NCI-H2196 (cell line): Measurements from ENCODE around the gene TMED4.
A peak's percentile ranks its signal among the peaks of the same experiment; 100 is the strongest.

Source experiments
- DNase-seq: peaks from one replicate; lab custom pipeline; 2025; ENCODE audit not compliant: unreplicated experiment; lab: John Stamatoyannopoulos, UW

TMED4 gene

GRCh38 chr7:44581879-44582603 lies at the start of gene TMED4:
TSS of gene TMED4 (minus strand) at chr7:44582231. CDS start at chr7:44582206, 25 bp downstream.
- DNase-seq: peak; percentile 99

GRCh38 chr7:44631458-44632115 lies 49.6 kb upstream of the TMED4 start:
- DNase-seq: no peak

GRCh38 chr7:44630792-44631457 lies 48.9 kb upstream of the TMED4 start:
- no peak for DNase-seq

DNA sequence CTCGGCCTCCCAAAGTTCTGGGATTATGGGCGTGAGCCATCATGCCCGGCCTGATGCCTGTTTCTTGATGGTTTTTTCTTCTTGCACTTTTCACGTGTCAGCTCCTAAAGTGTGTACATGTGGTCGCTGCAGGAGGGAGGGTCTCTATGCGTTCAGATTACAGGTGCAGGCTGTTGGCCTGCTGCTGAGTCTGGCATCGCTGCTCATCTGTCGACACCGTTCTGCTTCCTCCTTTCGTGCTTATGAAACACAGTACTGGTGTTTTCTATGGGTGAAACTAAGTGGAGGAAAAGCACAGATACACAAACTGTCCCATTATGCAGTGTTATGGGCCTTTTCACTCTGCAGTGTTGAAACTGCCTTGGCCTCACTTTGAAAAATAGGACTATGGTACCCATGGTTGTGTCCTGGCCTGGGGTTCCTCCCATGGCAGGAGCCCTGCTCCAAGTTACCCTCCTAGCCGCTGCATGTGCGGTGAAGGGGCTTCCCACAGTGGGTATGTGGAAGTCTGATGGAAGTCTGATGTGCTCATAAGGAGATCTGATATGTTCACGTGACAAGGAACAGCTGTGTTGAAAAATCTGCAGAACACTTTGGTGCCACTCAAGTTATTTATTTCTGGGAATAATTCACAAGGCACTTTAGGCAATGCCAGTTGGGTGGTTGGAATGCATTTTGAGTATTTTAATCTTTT lies 47.9 kb upstream of the TMED4 start:
- DNase-seq: no peak

DNA sequence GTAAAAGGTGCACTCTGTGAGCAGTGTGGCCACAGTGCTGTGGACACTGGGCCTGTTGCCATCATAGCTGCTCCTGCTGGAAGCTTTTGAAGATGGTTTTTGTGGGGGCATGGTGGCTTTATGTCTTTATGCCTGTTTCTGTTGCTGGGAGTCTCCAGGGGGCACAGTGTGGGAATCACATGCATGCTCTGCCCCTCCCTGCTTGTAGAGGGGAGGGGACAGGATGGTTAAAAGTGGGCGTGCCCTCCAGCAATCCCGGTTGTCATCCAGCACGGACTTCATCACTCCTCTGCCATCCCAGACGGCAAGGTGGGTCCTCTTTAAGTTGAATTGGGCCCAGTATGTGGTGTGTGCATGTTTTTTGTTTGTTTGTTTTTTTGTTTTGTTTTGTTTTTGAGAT lies 44.6 kb upstream of the TMED4 start:
- no peak for DNase-seq

DNA sequence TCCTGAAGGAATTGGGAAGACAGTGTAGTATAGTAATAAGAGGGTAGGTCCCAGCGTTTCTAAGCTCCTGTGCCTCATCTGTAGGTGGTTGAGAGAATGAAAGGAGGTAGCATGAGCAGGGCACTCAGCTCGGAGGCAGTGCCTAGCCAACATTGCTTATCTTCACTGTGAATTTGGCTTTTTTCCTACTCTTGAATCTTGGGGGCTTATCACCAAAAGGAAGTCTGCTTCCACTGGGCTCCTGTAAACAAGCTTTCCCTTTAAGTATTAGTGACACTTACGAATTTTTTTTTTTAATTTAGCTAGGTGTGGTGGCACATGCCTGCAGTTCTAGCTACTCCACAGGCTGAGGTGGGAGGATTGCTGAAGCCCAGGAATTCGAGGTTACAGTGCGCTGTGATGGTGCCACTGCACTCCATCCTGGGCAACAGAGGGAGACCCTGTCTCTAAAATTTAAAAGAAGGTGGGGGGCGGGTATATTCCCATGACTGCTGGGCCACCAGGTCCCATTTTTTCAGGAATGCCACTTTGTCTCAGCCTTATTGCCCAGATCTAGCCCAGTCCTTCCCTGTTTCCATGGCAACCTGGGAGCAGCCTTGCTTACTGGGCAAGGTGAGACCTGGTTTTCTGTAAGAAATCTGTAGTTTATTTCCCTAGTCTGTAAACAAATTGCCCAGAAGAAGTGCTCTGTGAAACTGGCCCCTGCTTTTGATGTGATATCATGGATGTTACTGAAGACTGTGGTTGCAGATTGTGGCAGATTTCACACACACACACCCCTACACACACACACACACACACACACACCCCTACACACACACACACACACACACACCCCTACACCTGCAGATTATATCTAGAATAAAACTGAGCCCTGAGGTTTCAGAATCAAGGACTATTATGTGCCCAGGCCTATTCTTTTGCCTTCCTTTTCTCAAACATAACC lies 43.8 kb upstream of the TMED4 start:
- DNase-seq: peak; percentile 18

DNA sequence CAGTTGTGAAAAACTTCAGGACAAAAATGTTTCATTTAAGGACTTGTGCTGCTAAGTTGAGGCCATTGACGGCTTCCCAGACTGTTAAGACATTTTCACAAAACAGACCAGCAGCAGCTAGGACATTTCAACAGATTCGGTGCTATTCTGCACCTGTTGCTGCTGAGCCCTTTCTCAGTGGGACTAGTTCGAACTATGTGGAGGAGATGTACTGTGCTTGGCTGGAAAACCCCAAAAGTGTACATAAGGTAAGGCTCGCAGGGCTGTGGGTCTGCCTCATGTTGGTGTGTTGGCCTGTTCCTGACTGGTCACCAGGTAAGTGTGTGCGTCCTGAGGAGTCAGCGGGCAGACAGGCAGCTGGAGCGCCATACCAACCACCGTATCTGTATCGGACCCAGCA lies 42.3 kb upstream of the TMED4 start:
- DNase-seq: no peak

GRCh38 chr7:44622342-44623151 lies 40.5 kb upstream of the TMED4 start:
- DNase-seq: no peak

- no peak for DNase-seq
These were observed 39.7 kb upstream of the TMED4 start for GRCh38 chr7:44621750-44622103.

GRCh38 chr7:44621034-44621749 lies 39.2 kb upstream of the TMED4 start:
- DNase-seq: no peak

- peak; percentile 27 for DNase-seq
These were observed 36.7 kb upstream of the TMED4 start for GRCh38 chr7:44618753-44619152.

- no peak for DNase-seq
These were observed 36.0 kb upstream of the TMED4 start for GRCh38 chr7:44618045-44618444.

DNA sequence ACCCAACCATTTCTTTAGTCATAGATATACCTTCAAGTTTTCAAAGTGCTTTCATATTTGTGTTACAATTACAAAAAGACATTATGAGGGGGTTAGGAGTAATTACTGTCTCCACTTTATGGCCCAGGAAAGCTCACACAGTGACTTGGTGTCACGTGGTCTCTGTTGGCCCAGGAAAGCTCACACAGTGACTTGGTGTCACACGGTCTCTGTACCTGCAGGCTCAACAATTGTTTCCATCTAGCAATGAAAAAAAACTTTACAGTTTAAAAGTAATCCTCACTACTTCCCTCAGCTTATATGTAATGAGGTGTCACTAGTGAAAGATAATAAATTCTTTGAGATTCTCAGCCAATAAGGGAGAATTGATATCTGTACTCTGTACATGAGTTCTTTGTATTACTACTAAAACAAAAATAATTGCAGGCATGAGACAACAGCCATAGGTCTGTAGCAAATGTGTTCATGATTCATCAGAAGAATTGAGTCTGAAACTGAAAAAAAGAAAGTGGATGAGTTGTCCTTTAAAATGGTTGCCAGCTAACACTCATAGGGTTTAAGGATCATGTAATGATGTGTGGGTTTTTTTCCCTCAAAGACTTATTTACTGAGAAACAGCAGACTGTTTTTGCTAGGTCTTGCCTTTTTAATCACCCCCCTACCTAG lies 35.3 kb upstream of the TMED4 start:
- DNase-seq: no peak

DNA sequence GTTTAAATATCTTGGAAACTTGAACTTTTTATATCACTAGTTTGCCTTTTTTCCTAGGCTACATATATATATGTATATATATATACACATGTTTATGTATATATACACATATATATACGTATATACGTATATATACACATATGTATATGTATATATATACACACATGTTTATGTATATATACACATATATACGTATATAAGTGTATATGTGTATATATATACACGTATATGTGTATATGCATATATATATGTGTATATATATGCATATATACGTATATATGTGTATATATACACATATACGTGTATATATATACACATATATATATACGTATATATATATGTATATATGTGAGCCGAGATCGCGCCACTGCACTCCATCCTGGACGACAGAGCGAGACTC lies 34.5 kb upstream of the TMED4 start:
- DNase-seq: no peak

DNA sequence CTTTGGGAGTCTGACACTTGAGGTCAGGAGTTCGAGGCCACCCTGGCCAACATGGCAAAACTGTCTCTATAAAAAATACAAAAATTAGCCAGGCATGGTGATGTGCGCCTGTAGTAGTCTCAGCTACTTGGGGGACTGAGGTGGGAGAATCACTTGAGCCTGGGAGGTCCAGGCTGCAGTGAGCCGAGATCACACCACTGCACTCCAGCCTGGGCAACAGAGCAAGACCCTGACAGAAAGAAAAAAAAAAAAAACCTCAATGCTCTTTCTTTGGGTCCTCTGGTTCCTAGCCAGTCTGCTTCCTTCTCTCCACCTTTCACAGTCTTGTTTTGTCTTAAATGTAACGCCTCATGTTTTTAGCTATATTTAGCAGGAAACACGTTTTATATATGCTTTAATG lies 33.8 kb upstream of the TMED4 start:
- DNase-seq: no peak

- no peak for DNase-seq
These were observed 33.1 kb upstream of the TMED4 start for GRCh38 chr7:44615149-44615611.

GRCh38 chr7:44609829-44610228 lies 27.8 kb upstream of the TMED4 start:
- DNase-seq: no peak

DNA sequence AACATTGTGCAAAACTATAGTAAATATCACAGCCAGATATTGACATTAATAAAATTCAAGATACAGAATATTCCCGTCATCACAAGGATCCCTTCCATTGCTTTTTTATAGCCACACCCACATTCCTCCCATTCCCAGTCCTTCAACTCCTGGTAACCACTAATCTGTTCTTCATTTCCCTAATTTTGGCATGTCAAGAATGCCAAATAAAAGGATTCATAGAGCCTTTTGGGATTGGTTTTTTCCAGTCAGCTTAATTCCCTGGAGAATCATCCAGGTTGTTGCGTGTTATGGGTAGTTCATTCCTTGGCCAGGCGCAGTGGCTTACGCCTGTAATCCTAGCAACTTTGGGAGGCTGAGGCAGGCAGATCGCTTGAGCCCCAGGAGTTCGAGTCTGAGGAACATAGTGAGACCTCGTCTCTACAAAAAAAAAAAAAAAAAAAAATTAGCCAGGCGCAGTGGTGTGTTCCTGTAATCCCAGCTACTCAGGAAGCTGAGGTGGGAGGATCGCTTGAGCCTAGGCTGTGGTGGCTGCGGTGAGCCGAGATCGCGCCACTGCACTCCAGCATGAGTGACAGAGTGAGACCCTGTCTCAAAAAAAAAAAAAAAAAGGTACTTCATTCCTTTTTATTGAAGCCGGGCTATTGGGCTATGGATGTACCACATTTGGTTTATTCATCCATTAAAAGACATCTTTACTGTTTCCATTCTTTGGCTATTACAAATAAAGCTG lies 27.1 kb upstream of the TMED4 start:
- no peak for DNase-seq
